Skeletal muscle tissue (tissue), 4 donors: ENCODE results near the gene NEIL1. TPM values are rescaled to one million over a fixed set of nuclear protein-coding genes. Genes with fewer than 3 reads are reported as not detected.
"Not testable (repeated sequence)": the region's sequence is repeated elsewhere in the genome, so short reads cannot be mapped to it uniquely, and the experiment has no call there.

ENCODE experiments used
- H3K27ac ChIP-seq: one replicate; pipeline ENCODE4 v1.7.0; 2013; ENCODE audit warnings: mild to moderate bottlenecking, low read depth, low read length, inconsistent platforms
- H3K27me3 ChIP-seq, 3 donors: one replicate each; pipeline ENCODE4 v1.7.0; 2013; ENCODE audit warnings: low read length in 3 of 3; ENCODE audit not compliant: control insufficient read depth in 3 of 3, insufficient read depth in 3 of 3
- H3K36me3 ChIP-seq, 3 donors: one replicate each; pipeline ENCODE4 v1.7.0; 2013; ENCODE audit warnings: low read length in 3 of 3; ENCODE audit not compliant: control insufficient read depth in 3 of 3, insufficient read depth in 3 of 3
- H3K4me1 ChIP-seq, 3 donors: one replicate each; pipeline ENCODE4 v1.7.0; 2013; ENCODE audit warnings: low read length in 3 of 3, mild to moderate bottlenecking in 3 of 3; ENCODE audit not compliant: control insufficient read depth in 3 of 3, insufficient read depth in 3 of 3
- H3K4me3 ChIP-seq, 3 donors: one replicate each; pipeline ENCODE4 v1.7.0; 2013; ENCODE audit warnings: low read length in 3 of 3
- H3K9ac ChIP-seq, 3 donors: one replicate each; pipeline ENCODE4 v1.7.0; 2013; ENCODE audit warnings: low read length in 3 of 3, mild to moderate bottlenecking in 3 of 3, moderate library complexity in 2 of 3, low read depth in 1 of 3
- H3K9me3 ChIP-seq, 3 donors: one replicate each; pipeline ENCODE4 v1.7.0; 2013; ENCODE audit warnings: low read length in 3 of 3; ENCODE audit not compliant: control insufficient read depth in 3 of 3
- total RNA-seq: library from RNA; depleted of rRNA; stranded (reverse); fragments of >200 nt; gene quantifications from one replicate; pipeline ENCODE4 v1.2.3, GENCODE V29; 2014
- donor health status: Osteomylitis.

Gene NEIL1
- total RNA-seq, 1 donor from 2014 or later, result 4.7 TPM

DNA sequence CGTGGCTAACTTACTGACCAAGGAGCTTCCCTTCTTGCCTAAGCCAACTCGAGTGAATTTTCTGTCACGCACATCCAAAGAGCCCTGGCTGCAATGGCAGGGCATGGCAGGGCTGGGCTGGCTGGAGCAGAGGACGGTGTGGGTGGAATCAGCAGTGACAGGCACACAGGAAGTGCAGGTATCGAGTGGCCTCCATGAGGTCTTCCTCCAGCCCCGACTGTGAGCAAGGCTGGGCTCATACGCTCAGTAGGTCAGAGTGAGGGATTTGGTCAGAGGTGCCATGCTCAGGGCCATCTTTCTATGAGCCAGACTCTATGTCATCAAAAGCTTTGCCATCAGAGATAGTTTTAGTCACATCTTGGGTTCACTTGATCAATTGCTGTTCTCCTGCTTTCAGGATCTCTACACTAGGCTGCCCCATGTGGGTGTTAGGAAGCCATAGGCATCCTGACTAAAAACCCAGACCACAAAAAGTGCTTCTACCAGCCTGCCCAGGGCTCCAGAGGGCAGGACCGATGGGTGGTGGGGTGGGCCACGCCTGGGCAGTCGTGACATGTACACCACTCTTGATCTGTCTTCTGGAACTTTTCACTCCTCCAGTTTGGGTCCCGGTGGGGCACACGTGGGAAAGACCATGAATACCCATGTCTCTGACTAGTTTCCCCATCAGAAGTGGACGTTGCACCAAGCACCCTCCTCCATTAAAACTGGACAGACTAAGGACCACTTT, 33.6 kb upstream of the NEIL1 start:
- no peaks in the 10 kb centered on the region for H3K9me3 ChIP-seq
- H3K4me1 ChIP-seq, result no peaks in the 10 kb centered on the region
- H3K27ac ChIP-seq, result no peak overlapping the region
- peaks cover under 1 to 5% (median under 1%) of the 10 kb centered on the region in 3 donors for H3K27me3 ChIP-seq
- no peaks in the 10 kb centered on the region for H3K36me3 ChIP-seq
- H3K9ac ChIP-seq, result no peak overlapping the region
- no peak overlapping the region for H3K4me3 ChIP-seq

DNA sequence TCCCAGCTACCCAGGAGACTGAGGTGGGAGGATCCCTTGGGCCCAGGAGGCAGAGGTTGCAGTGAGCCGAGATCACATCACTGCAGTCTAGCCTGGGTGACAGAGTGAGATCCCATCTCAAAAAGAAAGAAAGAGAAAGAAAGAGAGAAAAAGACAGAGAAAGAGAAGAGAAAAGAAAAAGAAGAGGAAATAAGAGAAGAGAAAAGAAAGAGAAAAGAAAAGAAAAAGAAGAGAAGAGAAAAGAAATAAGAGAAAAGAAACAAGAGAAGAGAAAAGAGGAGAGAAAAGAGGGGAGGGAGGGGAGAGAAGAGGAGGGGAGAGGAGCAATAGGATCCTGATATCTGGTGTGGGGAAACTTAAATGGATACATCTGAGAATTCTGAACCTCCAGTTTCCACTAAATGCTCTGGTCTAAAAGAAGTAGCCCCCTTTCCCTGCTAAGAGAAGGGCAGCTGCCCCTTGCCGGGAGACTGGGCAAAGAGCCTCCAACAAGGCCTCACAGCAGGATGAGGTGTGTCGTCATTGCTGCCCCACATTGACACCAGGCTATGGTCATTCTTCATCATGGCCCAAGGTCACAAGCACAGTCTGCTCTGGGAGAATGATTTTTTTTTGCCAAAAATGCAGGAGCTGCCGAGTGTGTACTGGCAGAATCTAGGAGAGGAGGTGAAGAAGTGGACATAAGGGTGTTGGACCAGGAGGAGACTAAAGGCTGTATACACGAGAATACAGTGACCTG, 32.1 kb upstream of the NEIL1 start:
- Histone ChIP-seq H3K9me3 (no peaks in the 10 kb centered on the region), H3K36me3 (no peaks in the 10 kb centered on the region), H3K27me3 (no peaks in the 10 kb centered on the region), H3K9ac (no peak overlapping the region), H3K27ac (no peak overlapping the region), H3K4me1 (no peaks in the 10 kb centered on the region), H3K4me3 (no peak overlapping the region)

DNA sequence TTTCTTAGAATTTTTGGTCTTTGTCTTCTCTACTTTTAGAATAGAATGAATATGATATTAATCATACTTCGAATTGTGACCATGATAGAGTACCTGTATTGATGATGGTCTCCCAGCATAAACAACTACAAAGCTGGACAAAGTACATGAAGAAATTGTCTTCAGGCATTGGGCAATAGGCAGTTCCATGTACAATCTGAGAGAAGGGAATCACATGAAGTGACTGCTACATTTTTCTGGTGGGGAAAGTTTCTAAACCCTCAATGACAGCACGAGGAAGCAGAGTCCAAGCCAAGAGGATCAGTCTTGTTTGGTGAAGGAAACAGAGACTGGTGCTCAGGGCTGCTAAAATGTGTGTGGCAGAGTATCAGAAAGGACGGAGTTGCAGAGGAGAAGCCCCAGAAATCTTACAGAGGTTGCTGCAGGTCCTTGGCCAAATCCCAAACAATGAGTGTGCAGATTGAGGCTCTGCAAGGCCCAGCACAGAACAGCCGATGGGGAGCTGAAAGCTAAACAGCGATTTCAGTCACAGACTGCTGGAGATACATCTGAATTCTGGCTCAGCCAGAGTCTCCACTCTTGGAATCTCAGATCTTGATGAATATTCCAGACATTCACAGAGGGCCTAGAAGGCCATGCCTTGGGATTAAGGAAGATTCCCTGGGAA, 27.5 kb upstream of the NEIL1 start:
- H3K36me3 ChIP-seq, H3K27ac ChIP-seq, H3K9ac ChIP-seq, H3K9me3 ChIP-seq, H3K4me3 ChIP-seq, H3K27me3 ChIP-seq, H3K4me1 ChIP-seq: not testable (repeated sequence)

DNA sequence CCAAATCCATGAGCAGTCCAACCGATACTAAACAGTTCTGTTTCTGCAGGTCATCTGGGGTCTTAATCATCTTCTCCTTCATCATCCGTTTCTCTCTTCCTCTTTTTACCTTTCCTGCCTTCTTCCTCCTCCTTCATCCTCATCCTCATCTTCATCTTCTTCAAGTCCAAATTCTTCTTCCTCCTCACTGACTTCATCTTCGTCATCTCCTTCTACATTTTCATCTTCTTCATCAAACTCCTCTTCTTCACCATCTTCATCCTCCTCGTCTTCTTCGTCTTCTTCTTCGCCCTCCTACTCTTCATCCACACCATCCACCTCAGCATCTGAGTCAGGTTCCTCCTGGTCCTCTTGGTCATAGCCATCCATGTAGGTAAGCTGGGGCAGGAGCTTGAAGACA, 25.1 kb upstream of the NEIL1 start:
- Histone ChIP-seq H3K4me1 (no peaks in the 10 kb centered on the region), H3K36me3 (no peaks in the 10 kb centered on the region), H3K9ac (no peak overlapping the region), H3K4me3 (no peak overlapping the region), H3K27me3 (no peaks in the 10 kb centered on the region), H3K27ac (no peak overlapping the region), H3K9me3 (no peaks in the 10 kb centered on the region)

DNA sequence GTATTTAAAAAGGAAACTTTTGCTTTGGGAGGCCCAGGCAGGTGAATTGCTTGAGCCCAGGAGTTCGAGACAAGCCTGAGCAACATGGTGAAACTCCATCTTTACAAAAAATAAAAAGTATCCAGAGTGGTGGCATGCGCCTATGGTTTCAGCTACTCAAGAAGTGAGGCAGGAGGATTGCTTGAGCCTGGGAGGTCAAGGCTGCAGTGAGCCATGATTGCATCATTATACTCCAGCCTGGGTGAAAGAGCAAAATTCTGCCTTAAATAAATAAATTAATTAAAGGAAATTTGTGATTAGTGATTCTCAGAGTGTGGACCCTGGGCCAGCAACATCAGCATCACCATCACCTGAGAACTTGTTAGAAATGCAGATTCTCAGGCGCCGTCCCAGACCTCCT, 20.9 kb upstream of the NEIL1 start:
- H3K27me3 ChIP-seq, result no peaks in the 10 kb centered on the region
- H3K4me1 ChIP-seq, result no peaks in the 10 kb centered on the region
- H3K9me3 ChIP-seq, result no peaks in the 10 kb centered on the region
- no peak overlapping the region for H3K27ac ChIP-seq
- no peaks in the 10 kb centered on the region for H3K36me3 ChIP-seq
- H3K9ac ChIP-seq, result no peak overlapping the region
- H3K4me3 ChIP-seq, result no peak overlapping the region

DNA sequence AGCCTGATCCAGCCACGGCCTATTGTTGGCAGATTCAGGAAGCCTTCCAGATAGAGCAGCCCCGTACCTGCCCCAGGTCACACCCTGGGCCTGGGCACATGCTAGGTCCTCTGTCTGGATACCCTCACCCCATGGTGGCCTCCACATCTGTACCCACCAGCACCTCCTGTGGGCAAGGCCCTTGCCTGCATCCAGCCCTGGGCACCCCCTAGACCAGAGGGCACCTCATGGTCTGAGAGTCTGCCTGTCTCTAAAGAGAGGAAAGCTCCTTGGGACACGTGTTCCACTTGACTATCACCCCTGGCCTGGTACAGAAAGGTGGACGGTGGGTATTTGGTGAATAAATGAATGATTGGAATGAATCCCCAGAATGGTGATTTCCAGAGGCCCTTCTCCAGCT, 19.8 kb upstream of the NEIL1 start:
- Histone ChIP-seq H3K4me3 (no peak overlapping the region), H3K27me3 (no peaks in the 10 kb centered on the region), H3K4me1 (no peaks in the 10 kb centered on the region), H3K27ac (no peak overlapping the region), H3K36me3 (no peaks in the 10 kb centered on the region), H3K9ac (no peak overlapping the region), H3K9me3 (no peaks in the 10 kb centered on the region)

DNA sequence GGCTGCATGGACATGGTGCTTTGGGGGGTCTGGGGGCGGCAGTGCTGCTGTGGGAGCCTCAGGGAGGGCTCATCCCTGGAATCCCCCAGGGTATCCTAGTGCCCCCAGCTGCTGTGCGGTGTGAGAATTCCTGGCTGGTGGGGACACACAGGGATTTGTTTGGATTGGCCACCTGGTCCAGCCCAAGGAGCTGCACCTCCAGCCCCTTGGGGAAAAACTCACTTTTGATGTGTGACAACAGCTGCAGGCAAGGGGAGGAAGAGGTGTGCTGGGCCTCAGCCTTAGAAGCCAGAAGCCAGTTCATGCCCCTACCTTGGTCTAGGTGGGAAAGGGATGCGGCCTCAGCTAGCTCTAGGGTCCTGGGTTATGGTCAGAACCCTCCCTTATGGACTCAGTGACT, 19.3 kb upstream of the NEIL1 start:
- Histone ChIP-seq H3K27ac (no peak overlapping the region), H3K9me3 (no peaks in the 10 kb centered on the region), H3K4me3 (no peak overlapping the region), H3K36me3 (no peaks in the 10 kb centered on the region), H3K4me1 (no peaks in the 10 kb centered on the region), H3K27me3 (no peaks in the 10 kb centered on the region), H3K9ac (no peak overlapping the region)

DNA sequence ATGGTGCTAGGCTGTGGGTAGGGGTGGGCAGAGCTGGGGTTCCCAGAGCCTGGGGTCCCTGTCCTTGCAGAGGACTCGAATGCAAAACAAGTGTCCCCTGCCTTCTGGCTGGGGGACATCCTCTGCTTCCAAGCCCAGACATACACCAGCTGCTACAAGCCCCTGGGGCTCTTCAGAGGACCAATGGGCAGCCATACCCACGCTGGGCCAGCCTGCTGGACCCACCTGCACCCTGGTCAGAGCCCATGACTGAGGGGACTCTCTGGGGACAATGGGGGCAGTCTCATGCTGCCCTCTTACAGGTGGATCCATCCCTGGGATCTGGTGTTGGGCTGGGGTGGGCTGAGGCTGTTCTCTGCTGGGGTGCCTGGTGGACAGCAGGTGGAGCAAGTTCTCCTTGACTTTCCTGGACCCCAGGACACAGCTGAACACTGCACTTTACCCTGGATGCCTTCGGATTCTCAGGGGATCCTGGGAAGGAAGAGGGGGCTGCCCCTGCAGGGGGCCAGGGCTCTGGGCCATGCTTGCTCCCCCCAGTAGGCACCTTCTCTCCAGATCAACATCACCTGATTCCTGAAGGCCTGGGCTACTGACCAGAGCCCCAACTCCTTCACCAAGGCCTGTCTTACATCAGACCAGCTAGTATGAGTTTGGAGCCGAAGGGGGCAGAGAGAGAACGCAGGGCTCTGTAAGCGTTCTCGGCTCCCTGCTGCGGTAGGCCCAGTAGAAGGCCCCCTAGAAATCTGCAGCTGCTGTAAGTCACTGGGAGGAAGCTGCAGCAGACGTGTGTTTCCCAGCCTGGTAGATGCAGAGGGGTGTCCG, 18.1 kb upstream of the NEIL1 start:
- Histone ChIP-seq H3K27ac (no peak overlapping the region), H3K27me3 (no peaks in the 10 kb centered on the region), H3K9ac (no peak overlapping the region), H3K36me3 (no peaks in the 10 kb centered on the region), H3K4me1 (no peaks in the 10 kb centered on the region), H3K4me3 (no peak overlapping the region), H3K9me3 (no peaks in the 10 kb centered on the region)

DNA sequence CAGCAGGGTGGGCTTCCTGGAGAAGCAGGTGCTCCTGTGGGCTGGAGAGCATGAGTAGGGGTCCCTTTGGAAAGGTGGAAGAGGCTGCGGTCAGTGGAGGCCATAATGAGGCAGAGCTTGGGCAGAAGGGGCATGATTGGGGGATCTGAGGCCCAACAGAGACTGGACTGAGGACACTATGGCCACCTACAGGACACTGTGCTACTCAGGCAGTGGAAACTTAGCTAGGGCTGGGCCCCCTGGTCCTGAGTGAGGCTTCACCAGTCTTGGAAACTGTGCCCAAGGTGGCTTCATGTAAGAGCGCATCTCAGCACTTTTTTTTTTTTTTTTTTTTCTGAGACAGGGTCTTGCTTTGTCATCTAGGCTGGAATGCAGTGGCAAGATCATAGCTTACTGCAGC, 17.3 kb upstream of the NEIL1 start:
- H3K9me3 ChIP-seq, result no peaks in the 10 kb centered on the region
- H3K36me3 ChIP-seq, result no peaks in the 10 kb centered on the region
- no peak overlapping the region for H3K9ac ChIP-seq
- H3K27ac ChIP-seq, result no peak overlapping the region
- H3K4me3 ChIP-seq, result no peak overlapping the region
- no peaks in the 10 kb centered on the region for H3K27me3 ChIP-seq
- no peaks in the 10 kb centered on the region for H3K4me1 ChIP-seq
